Activated naive CD4-positive, alpha-beta T cell treated with anti-CD3 and anti-CD28 coated beads, Interleukin-2, amount 50 U/mL, for 72 hours (primary cell): Measurements from ENCODE around the gene CTSF. TPM values are rescaled to one million over a fixed set of nuclear protein-coding genes. Genes with fewer than 3 reads are reported as not detected.

Experiments used
- ATAC-seq, 2 donors: fragments of 150-1000 bp; cut with Tn5 transposase; 2 replicates each; pipeline ENCODE4 v1.10.0; 2021; ENCODE audit warnings: mild to moderate bottlenecking in 2 of 2, moderate library complexity in 2 of 2
- DNase-seq, 2 donors: peaks; one replicate each; pipeline ENCODE4 v3.0.0; 2021 to 2022; ENCODE audit warnings: low spot score in 2 of 2
- H3K27ac Mint-ChIP-seq, 2 donors: one replicate each; pipeline ENCODE4 v1.8.0; 2022; ENCODE audit warnings: mild to moderate bottlenecking in 2 of 2, mixed read lengths in 2 of 2
- H3K36me3 Mint-ChIP-seq, 2 donors: one replicate each; pipeline ENCODE4 v1.8.0; 2022; ENCODE audit warnings: mixed read lengths in 2 of 2
- H3K9me3 Mint-ChIP-seq, 2 donors: one replicate each; pipeline ENCODE4 v1.8.0; 2022; ENCODE audit warnings: mixed read lengths in 2 of 2
- total RNA-seq, 2 donors: library from RNA; stranded (reverse); gene quantifications; one replicate each; pipeline ENCODE4 v1.2.3, GENCODE V29; 2022

Gene CTSF
- total RNA-seq, 2 donors from 2014 or later, result 2.5 to 10.6 TPM

- H3K9me3 Mint-ChIP-seq, result no peaks in the 10 kb centered on the region
- H3K36me3 Mint-ChIP-seq, result no peaks in the 10 kb centered on the region
- no peak overlapping the region for H3K27ac Mint-ChIP-seq
- DNase-seq, result no peak
- ATAC-seq, result no peak
These were observed 37.3 kb downstream of the CTSF start for GRCh38 chr11:66530927-66531709.

- Mint-ChIP-seq H3K27ac (no peak overlapping the region), H3K9me3 (no peaks in the 10 kb centered on the region)
- no peak for ATAC-seq
These were observed 38.8 kb downstream of the CTSF start for GRCh38 chr11:66529655-66530054.

GRCh38 chr11:66529069-66529468, 39.3 kb downstream of the CTSF start:
- ATAC-seq, result no peak
- no peaks in the 10 kb centered on the region for H3K9me3 Mint-ChIP-seq

More at GRCh38 chr11:66529655-66530054, 38.8 kb downstream of the CTSF start:
- DNase-seq, result no peak
- no peaks in the 10 kb centered on the region for H3K36me3 Mint-ChIP-seq

GRCh38 chr11:66524304-66525040, 43.9 kb downstream of the CTSF start:
- no peak for DNase-seq
- no peaks in the 10 kb centered on the region for H3K36me3 Mint-ChIP-seq
- no peak overlapping the region for H3K27ac Mint-ChIP-seq
- no peak for ATAC-seq
- no peaks in the 10 kb centered on the region for H3K9me3 Mint-ChIP-seq

More at GRCh38 chr11:66529069-66529468, 39.3 kb downstream of the CTSF start:
- no peak for DNase-seq
- Mint-ChIP-seq H3K36me3 (no peaks in the 10 kb centered on the region), H3K27ac (peak overlapping the region in 1 of 2 donors; percentile 5)

GRCh38 chr11:66523611-66524010, 44.8 kb downstream of the CTSF start:
- Mint-ChIP-seq H3K9me3 (no peaks in the 10 kb centered on the region), H3K36me3 (no peaks in the 10 kb centered on the region), H3K27ac (no peak overlapping the region)
- no peak for ATAC-seq
- DNase-seq, result no peak

Other genes with a start within 250 kb of the CTSF start
- gene RIN1, start 232.2 kb downstream of the CTSF start, total RNA-seq, result 1 to 10 TPM; 2.6 to 4.9 TPM
- 10 to 100 TPM; 32.1 to 33.5 TPM for gene BRMS1, start 223.5 kb downstream of the CTSF start, total RNA-seq
- gene B4GAT1, start 221.0 kb downstream of the CTSF start, total RNA-seq, result 1 to 10 TPM; 6.5 to 8.9 TPM
- gene SLC29A2, start 196.8 kb downstream of the CTSF start, total RNA-seq, result 10 to 100 TPM in 1 of 2 donors, 1 to 10 TPM in 1; 6.1 to 10.5 TPM
- under 1 TPM; 0.09 to 0.47 TPM for gene NPAS4, start 147.6 kb downstream of the CTSF start, total RNA-seq
- 100 to 1,000 TPM in 1 of 2 donors, 10 to 100 TPM in 1; 81.9 to 131 TPM for gene MRPL11, start 129.8 kb downstream of the CTSF start, total RNA-seq
- gene PELI3, start 101.7 kb downstream of the CTSF start, total RNA-seq, result 1 to 10 TPM; 4.2 to 8.5 TPM
- gene DPP3, start 88.2 kb downstream of the CTSF start, total RNA-seq, result 10 to 100 TPM; 60.4 to 96.4 TPM
- gene BBS1, start 58.0 kb downstream of the CTSF start, total RNA-seq, result 10 to 100 TPM in 1 of 2 donors, 1 to 10 TPM in 1; 9.1 to 17.5 TPM
- gene ZDHHC24, start 22.6 kb downstream of the CTSF start, total RNA-seq, result 10 to 100 TPM; 14.0 to 15.4 TPM
- under 1 TPM; 0.31 to 0.57 TPM for gene ACTN3, start 21.7 kb downstream of the CTSF start, total RNA-seq
- under 1 TPM; 0.19 to 0.50 TPM for gene CCDC87, start 24.5 kb upstream of the CTSF start, total RNA-seq
- gene CCS, start 24.6 kb upstream of the CTSF start, total RNA-seq, result 10 to 100 TPM; 23.2 to 33.0 TPM
- 100 to 1,000 TPM; 147 to 182 TPM for gene RBM14, start 48.0 kb upstream of the CTSF start, total RNA-seq
- 100 to 1,000 TPM in 1 of 2 donors, 10 to 100 TPM in 1; 87.0 to 132 TPM for gene RBM4, start 70.1 kb upstream of the CTSF start, total RNA-seq
- 10 to 100 TPM; 15.2 to 19.8 TPM for gene RBM4B, start 109.3 kb upstream of the CTSF start, total RNA-seq
- 1 to 10 TPM; 1.4 to 1.8 TPM for gene SPTBN2, start 160.6 kb upstream of the CTSF start, total RNA-seq